Activated CD8-positive, alpha-beta memory T cell treated with anti-CD3 and anti-CD28 coated beads, Interleukin-2, amount 50 U/mL, for 48 hours (primary cell): ENCODE measurements around the gene MDM1.

Experiments used
- DNase-seq: peaks from one replicate; pipeline ENCODE4 v3.0.0-alpha.2; 2020

MDM1 gene, protein sequence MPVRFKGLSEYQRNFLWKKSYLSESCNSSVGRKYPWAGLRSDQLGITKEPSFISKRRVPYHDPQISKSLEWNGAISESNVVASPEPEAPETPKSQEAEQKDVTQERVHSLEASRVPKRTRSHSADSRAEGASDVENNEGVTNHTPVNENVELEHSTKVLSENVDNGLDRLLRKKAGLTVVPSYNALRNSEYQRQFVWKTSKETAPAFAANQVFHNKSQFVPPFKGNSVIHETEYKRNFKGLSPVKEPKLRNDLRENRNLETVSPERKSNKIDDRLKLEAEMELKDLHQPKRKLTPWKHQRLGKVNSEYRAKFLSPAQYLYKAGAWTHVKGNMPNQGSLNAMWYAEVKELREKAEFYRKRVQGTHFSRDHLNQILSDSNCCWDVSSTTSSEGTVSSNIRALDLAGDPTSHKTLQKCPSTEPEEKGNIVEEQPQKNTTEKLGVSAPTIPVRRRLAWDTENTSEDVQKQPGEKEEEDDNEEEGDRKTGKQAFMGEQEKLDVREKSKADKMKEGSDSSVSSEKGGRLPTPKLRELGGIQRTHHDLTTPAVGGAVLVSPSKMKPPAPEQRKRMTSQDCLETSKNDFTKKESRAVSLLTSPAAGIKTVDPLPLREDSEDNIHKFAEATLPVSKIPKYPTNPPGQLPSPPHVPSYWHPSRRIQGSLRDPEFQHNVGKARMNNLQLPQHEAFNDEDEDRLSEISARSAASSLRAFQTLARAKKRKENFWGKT

GRCh38 chr12:68331869-68332727 is at the start of gene MDM1:
MDM1 (minus strand) TSS chr12:68332362; CDS start chr12:68332245, 117 bp downstream.
- peak; percentile 95 for DNase-seq

- DNase-seq = no peak
Observed at GRCh38 chr12:68381476-68382219, 49.5 kb upstream of the MDM1 start.

DNA sequence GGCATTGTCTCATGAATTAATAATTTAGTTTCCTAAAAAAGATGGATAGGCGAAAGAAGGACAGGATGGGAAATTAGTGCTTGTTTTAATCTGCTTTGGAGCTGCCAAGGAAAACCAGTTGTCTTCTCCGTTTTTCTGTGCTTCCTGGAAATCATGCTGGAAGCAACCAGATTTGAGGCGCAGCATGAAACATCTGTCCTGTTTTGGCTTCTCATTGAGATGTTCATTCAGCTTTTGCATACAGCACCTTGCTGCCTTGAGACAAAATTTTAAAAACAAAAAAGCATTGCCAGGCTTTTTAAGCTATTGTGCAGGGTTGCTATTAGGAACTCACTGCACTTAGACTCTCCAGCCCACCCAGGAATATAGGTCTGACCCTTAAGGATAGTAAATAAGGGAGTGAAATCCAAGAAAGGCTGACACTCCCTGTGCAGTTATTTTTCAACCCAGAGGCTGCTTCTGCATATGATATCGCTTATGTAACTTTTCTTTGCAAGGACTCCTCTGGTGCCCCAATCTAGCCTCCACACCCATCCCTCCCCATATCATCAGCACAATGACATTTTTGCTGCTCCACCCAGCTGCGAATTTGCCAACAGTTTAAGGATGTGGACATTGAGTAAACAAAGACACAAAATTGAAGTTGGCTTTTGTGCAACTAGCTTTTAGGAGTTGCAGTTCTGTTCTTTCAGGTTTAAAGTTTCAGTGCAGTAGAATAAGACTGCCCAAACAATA is 46.9 kb upstream of the MDM1 start:
- DNase-seq = no peak

GRCh38 chr12:68377881-68378280 is 45.7 kb upstream of the MDM1 start:
- DNase-seq = no peak

DNA sequence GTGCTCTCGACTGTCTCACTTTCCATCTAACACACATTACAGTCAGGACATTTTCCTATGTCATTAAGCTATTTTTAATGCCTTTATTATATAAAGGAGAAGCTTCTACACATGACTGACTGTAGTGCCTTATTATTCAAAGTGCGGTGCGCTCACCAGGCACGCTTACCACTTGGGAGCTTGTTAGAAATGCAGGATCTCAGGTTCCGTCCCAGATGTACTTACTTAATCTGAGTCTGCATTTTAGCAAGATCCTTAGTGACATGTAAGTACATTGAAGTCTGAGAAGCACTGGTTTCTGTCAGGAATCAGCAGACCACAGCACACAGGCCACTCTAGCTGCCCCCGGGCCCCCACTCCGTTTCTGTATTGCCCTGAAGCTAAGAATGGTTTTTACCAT is 44.7 kb upstream of the MDM1 start:
- DNase-seq = no peak

GRCh38 chr12:68375756-68376695 is 43.9 kb upstream of the MDM1 start:
- DNase-seq = no peak

GRCh38 chr12:68374307-68374982 is 42.3 kb upstream of the MDM1 start:
- DNase-seq = no peak

GRCh38 chr12:68370667-68371066 is 38.5 kb upstream of the MDM1 start:
- DNase-seq = no peak

DNA sequence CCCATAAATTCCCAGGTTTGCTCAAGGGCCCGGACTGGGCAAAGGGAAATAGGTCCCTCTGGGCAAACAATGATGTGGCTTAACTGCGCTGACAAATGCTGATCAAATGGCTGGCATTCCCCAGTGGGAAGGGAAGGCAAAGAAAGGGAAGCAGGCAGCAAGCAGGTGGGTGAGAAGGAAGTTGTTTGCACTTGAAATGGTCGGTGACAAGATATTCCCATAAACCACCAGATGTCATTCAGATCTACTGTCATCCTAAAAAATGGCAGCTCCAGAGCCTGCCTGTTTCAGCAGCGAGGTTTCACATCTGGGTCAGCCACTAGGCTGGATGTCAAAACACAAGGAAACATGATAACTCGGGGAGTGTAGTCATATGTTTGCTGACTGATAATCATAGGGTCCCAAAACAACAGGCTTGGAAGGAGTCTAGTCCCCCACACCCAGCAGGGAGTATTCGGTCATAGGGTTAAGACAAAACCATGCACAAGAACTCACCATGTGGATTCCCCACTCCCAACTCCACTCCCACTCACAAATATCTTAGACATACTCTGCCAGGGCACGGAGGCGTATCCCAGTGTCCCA is 37.9 kb upstream of the MDM1 start:
- DNase-seq = no peak

- no peak for DNase-seq
Observed at GRCh38 chr12:68368327-68368726, 36.2 kb upstream of the MDM1 start.

GRCh38 chr12:68367903-68368302 is 35.7 kb upstream of the MDM1 start:
- no peak for DNase-seq

- no peak for DNase-seq
Observed at GRCh38 chr12:68367116-68367515, 35.0 kb upstream of the MDM1 start.

DNA sequence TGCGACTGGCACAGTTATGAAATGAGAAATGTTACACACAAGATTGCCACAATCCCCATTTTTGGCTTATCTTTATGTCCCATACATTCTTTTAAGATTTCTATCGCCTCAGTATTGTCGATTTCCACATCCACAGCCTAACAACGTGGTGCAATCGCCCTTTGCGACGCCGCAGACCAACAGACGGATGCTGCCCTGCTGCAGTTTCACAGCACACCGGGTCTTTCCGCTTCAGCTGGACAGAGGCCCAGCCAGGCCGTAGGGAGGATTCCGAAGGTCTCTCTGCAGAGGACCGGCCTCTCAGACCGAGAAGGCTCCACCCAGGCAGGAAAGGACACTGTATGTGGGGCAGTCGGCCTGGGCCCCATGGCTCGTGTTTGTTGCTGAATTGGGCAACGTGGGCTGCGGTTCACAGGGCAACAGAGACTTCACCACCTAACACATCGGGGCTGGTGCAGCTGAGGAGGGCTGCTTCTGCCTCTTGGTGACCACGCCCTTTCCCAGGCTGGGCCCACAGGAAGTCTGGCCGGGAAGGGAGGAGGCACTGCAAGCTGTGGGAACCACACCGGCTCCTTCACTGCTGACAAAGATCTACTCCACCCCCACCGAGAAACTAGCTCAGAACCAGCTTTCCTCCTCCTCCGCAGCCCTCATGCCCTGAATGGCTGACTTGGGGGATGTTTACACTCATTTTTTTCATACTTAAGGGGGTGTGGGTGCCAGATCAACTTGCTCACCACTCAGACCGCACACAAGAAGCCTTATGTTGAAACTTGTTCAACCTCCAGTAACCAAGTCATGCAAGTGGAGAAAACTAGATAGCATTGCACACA is 32.9 kb upstream of the MDM1 start:
- DNase-seq = peak; percentile 89

DNA sequence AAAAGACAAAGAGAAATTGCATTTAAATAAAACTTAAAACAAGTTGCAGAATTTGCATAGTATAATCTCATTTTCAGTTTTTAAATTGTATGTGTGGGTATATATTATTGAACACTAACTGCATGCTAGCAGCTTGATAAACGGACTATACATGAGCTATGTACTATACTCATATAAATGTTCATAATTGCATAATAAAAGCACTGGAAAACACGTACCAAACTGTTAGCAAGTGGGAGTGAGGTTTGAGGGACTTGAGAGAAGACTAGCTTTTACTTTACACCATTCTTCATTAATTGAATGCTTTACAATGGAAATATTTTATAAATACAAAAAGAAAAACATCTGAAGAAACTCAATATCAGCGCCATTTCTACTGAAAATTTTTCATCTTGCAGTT is 32.2 kb upstream of the MDM1 start:
- no peak for DNase-seq

GRCh38 chr12:68361953-68362352 is 29.8 kb upstream of the MDM1 start:
- DNase-seq = no peak

DNA sequence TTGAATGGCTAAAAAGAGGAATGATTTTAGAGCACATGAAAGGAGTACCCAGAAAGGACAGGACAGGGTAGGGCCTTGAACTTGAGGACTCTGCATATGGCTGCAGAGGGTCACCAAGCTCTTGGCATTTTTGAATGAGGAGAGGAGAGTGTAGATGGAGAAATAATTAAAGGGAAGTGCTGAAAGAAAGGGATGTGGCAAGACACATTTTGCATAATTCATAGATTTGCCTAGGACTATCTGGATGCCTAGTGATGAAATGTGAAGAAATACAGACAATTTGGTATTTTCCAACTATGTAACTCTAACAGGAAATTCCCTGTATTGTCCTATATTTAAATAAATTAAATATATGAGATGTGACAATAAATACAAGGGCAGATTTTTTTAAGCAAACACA is 27.5 kb upstream of the MDM1 start:
- DNase-seq = no peak

DNA sequence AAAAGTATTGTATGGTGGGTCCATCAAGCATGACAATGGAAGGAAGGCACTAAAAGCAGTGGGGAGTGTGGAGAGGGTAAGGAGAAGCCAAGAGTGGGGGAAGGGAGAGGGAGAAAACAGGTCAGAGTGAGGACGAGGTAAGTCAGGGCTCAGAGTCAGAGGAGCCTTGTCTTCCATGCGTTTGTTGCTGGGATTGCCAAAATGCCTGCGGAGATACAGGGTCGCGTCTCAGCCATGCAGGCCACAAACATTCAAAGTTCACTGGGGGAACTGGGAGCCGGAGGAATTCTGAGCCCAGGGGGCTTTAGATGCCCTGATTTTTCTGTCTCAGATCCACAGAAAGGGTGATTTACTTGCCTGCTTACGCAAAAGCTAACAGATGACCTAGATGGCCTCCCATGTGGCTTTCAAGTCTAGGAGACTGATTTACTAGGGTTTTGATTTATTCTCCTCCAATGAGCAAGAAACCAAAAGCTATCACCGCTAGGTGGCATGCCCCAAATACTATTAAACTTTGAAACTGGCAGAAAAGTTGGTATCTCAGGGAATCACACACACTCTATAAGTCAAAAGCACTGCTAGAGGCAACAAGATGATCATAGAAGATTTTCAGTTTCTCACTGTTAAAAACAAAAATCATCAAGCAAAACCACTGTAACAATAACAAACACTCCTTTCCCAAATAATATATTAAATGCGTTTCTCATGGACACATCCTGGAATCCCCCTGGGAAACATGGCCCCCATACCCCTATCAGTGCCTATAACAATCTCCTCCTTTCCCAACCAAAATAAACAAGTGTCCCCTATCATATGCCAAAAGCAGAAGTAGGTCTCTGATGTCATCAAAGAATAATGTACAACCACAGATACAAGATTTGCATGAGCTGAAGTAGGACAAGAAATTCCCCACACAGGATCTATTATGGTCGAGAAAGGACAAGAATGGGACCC is 26.6 kb upstream of the MDM1 start:
- DNase-seq = no peak

- no peak for DNase-seq
Observed at GRCh38 chr12:68356986-68357385, 24.8 kb upstream of the MDM1 start.
